ENCODE data around the gene MAFG.

The MAFG gene

GRCh38 chr17:81909966-81910839 lies 17.3 kb downstream of the MAFG start:
- no peak for DNase-seq (ENCODE audit: low read depth in 2 of 2)

GRCh38 chr17:81909231-81909630 lies 18.3 kb downstream of the MAFG start:
- no peak for DNase-seq (ENCODE audit: low read depth in 2 of 2)

GRCh38 chr17:81908793-81909192 lies 18.7 kb downstream of the MAFG start:
- no peak for DNase-seq (ENCODE audit: low read depth in 2 of 2)

- DNase-seq (ENCODE audit: low read depth in 2 of 2): no peak
These were observed 20.1 kb downstream of the MAFG start for GRCh38 chr17:81907219-81908145.

- DNase-seq (ENCODE audit: low read depth in 2 of 2): no peak
These were observed 20.9 kb downstream of the MAFG start for GRCh38 chr17:81906476-81907218.

- no peak for DNase-seq (ENCODE audit: low read depth in 2 of 2)
These were observed 21.5 kb downstream of the MAFG start for GRCh38 chr17:81905993-81906392.

- no peak for DNase-seq (ENCODE audit: low read depth in 2 of 2)
These were observed 22.1 kb downstream of the MAFG start for GRCh38 chr17:81905424-81905875.

- DNase-seq (ENCODE audit: low read depth in 2 of 2): no peak
These were observed 22.7 kb downstream of the MAFG start for GRCh38 chr17:81904600-81905423.

GRCh38 chr17:81903896-81904599 lies 23.5 kb downstream of the MAFG start:
- no peak for DNase-seq (ENCODE audit: low read depth in 2 of 2)

GRCh38 chr17:81903415-81903831 lies 24.1 kb downstream of the MAFG start:
- DNase-seq (ENCODE audit: low read depth in 2 of 2): no peak

GRCh38 chr17:81902653-81903414 lies 24.7 kb downstream of the MAFG start:
- no peak for DNase-seq (ENCODE audit: low read depth in 2 of 2)

GRCh38 chr17:81902023-81902652 lies 25.4 kb downstream of the MAFG start, which contains the start of gene NPB:
TSS of gene NPB (plus strand) at chr17:81902238. CDS start at chr17:81902278, 40 bp downstream.
- no peak for DNase-seq (ENCODE audit: low read depth in 2 of 2)

- DNase-seq (ENCODE audit: low read depth in 2 of 2): no peak
These were observed 26.1 kb downstream of the MAFG start for GRCh38 chr17:81901167-81902022.

- DNase-seq (ENCODE audit: low read depth in 2 of 2): no peak
These were observed 27.2 kb downstream of the MAFG start for GRCh38 chr17:81900181-81900820.

- no peak for DNase-seq (ENCODE audit: low read depth in 2 of 2)
These were observed 27.9 kb downstream of the MAFG start for GRCh38 chr17:81899514-81900166.

- no peak for DNase-seq (ENCODE audit: low read depth in 2 of 2)
These were observed 28.6 kb downstream of the MAFG start for GRCh38 chr17:81898885-81899284.
